ENCODE results near the gene COL6A2.

The COL6A2 gene

DNA sequence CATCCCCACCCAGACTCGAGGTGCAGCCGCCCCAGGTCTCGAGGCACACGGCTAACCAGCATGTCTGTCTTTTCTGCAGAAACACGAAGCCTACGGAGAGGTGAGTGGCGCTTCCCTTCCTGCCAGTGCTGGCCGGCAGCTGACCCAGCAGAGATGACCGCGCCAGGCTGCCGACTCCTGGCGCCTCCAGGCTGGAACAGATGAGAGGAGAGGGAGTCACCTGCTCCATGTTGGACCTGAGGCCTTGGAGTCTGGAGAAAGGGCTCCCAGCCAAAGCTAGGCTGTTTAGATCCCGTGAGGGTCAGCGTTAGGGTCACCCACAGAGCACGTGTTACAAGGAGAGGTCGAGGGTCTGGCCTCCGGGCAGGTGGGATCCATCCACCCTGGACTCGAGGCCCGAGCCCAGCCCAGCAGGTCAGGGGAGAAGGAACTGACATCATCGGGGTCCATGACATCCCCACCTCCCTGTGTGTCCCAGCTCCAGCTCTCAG, 14.9 kb downstream of the COL6A2 start:
- DNase-seq (ENCODE audit: low read depth in 4 of 4, low spot score in 1 of 4) = no peak

- no peak for DNase-seq (ENCODE audit: low read depth in 4 of 4, low spot score in 1 of 4)
Measured at GRCh38 chr21:46113497-46114176, 15.7 kb downstream of the COL6A2 start.

DNA sequence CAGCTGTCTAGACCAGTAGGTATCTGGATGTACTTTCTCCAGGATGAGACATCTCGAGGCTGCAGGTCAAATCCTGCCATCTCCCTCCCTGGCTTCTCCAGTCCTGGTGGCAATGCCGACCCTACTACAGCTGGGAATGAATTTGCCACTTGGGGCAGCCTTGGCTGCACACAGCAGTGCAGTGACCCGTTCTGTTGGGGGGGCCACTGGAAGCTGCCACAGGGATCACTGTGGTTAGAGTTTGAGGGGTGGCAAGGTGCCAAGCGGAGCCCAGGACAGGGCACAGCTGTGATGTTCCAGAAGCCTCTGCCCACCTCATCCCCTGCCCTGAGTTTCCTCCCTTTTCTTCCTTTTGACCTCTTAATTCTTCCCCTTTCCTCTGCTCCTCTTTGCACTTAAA, 17.1 kb downstream of the COL6A2 start:
- no peak for DNase-seq (ENCODE audit: low read depth in 4 of 4, low spot score in 1 of 4)

- no peak for DNase-seq (ENCODE audit: low read depth in 4 of 4, low spot score in 1 of 4)
Measured at GRCh38 chr21:46115441-46116188, 17.7 kb downstream of the COL6A2 start.

GRCh38 chr21:46116189-46116775, 18.4 kb downstream of the COL6A2 start:
- DNase-seq (ENCODE audit: low read depth in 4 of 4, low spot score in 1 of 4) = no peak

DNA sequence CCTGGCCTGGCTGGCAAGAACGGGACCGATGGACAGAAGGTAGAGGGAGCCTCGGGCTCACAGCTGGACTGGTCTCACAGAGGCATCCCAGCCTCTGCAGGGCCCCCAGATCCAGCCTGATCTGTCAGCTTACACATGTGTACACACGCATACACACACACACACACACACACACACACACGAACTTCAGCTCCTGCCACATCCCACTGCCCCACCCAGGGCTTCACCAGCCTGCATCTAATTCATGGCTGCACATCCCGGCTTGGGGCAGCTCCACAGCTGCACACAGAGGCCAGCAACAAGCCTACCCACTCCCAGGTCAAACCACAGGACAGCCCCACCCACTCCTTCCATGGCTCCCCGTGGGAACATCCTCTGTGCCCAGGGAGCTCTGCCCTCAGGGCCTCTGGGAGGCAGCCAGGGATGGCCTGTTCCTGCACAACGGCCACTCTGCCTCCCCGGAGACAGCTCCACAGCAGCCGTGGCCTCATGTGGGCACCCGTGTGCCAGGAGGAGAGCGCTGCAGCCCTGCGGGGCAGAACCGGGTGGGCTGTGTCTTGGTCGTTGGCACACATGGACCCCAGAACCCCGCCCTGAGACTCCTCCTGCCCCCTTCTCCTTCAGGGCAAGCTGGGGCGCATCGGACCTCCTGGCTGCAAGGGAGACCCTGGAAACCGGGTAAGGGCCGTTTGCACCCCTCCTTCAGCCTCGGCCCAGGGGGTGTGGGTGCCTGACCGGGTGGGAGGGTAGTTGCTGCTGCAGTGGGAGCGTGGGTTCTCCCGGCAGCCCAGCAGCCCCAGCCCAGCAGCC, 19.1 kb downstream of the COL6A2 start:
- DNase-seq (ENCODE audit: low read depth in 4 of 4, low spot score in 1 of 4) = no peak

DNA sequence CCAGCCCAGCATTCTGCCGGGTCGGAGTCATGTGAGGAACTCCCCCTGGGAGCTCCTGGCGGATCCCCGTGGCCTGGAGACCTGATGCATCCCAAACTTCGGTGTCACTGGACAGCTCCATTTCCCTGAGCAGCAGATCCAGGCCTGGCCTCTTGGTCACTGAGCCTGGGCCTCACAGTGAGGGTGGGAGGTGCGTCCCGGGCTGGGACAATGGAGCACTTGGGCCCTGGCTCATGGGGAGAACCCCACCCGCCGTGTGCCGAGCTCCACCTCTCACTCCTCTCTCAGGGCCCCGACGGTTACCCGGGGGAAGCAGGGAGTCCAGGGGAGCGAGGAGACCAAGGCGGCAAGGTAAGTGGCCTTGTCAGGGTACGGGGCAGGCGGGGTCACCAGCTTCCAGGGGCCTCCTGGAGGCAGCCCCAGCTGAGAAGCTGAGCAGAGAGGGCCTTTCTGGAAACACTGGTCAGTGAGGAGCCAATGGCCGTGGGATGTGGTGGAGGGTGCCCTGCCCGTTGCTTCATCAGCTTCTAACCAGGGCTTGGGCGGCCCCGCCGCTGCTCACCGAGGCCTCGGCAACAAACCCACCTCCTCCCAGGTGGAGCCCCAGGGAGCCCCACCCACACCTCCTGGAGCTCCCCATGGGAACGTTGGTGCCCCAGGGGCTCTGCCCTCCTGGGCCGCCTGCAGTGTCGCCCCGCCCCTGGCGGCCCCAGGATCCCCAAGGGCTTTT, 19.8 kb downstream of the COL6A2 start:
- no peak for DNase-seq (ENCODE audit: low read depth in 4 of 4, low spot score in 1 of 4)

- no peak for DNase-seq (ENCODE audit: low read depth in 4 of 4, low spot score in 1 of 4)
Measured at GRCh38 chr21:46118316-46119143, 20.6 kb downstream of the COL6A2 start.

DNA sequence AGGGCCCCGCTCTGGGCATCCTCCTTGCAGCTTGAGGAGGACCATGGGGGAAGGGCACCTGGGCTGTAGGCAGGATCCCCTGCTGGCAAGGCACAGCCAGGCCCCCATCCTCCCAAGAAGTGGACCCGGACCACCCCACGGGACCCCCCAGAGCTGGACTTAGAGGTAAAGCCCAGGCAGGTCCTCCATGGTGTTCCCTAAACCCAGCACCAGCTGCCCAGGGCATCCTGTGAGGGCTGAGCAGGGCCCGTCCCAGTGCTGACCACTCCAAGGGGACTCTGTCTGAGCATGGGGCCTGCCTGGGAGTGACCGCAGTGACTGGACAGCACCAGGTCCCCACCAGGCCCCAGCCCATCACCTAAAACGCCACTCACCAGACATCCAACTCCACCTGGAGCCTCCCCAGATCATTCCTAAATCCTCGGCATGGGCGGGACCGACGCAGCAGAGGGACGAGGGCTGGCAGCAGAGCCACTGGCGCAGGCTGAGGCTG, 21.3 kb downstream of the COL6A2 start:
- DNase-seq (ENCODE audit: low read depth in 4 of 4, low spot score in 1 of 4) = no peak

DNA sequence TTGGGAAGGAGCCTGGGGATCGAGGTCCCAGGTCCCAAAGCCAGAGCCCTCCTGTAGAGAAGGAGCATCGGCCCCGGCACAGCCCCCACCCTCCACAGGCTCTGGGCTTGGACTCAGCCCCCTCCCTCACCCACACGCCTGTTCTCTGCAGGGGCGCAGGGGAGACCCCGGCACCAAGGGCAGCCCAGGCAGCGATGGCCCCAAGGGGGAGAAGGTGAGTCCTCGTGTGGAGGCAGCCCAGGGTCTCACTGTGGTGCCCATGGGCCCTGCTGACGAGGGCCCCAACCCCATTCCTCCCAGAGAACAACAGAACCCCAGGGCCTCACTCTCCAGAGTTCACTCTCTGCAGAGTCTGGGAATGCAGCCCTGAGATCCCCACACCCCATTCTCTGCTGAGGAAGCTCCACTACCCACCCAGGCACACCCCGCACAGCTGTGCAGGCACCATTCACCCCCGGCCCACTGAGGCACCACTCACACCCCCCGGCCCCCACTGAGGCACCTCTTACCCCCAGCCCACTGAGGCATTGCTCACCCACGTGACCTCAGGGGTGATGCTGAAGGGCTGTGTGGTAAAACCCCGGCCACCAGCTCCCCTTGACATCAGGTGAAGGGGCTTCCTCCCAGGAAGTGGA, 21.8 kb downstream of the COL6A2 start:
- DNase-seq (ENCODE audit: low read depth in 4 of 4, low spot score in 1 of 4) = no peak

GRCh38 chr21:46120301-46121285, 22.7 kb downstream of the COL6A2 start:
- no peak for DNase-seq (ENCODE audit: low read depth in 4 of 4, low spot score in 1 of 4)

- DNase-seq (ENCODE audit: low read depth in 4 of 4, low spot score in 1 of 4) = no peak
Measured at GRCh38 chr21:46121286-46122221, 23.6 kb downstream of the COL6A2 start.

DNA sequence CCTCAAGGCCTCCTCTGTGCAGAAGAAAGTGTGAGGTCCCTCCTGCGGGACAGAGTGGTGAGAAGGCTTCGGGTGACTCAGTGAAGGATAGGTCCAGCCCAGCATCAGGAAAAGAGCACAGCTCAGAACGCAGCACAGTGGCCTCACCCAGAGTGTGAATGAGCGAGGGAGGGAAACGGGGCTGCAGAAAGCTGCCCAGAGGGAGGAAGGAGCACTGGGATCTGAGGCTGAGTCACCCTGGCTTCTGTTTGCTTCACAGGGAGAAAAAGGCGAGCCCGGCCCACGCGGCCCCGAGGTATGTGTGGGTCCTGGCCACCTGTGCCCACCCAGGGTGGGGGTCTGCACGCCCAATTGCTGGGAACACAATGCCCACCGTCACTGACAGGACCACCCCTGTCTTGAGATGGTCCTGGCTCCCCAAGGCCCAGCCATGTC, 24.3 kb downstream of the COL6A2 start:
- no peak for DNase-seq (ENCODE audit: low read depth in 4 of 4, low spot score in 1 of 4)

DNA sequence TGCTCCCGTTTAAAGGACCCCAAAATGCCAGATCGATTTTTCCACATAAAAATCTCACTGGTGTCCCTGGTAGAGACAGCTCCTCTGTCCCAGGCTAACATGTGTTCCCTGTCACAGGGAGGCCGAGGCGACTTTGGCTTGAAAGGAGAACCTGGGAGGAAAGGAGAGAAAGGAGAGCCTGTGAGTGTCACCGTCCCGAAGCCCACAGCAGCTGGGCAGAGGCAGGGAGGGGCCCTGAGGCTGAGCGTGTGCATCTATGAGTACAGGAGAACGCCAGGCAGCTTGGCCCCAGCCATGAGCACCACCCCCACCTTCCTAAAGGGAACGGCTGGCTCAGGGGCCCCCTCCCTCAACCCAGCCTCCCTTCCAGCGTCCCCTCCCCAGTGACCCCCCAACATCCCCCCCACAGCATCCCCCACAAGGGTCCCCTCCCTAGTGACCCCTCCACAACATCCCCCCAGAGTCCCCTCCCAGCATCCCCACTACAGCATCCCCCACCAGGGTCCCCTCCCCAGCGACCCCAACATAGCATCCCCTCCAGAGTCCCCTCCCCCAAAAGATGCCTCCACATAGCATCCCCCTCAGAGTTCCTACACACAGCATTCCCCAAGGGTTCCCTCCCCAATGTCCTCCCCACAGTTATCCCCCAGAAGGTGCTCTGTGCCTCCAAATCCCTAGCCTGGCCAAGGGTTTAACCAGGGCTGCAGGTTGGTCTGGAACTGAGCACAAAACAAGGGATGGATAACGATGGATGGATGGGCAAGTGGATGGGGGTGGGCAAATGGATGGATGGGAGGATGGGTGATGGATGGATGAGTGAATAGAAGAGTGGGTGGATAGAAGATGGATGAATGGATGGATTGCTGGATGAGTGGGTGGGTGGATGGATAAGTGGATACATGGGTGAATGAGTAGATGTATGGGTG, 25.1 kb downstream of the COL6A2 start:
- DNase-seq (ENCODE audit: low read depth in 4 of 4, low spot score in 1 of 4) = no peak

DNA sequence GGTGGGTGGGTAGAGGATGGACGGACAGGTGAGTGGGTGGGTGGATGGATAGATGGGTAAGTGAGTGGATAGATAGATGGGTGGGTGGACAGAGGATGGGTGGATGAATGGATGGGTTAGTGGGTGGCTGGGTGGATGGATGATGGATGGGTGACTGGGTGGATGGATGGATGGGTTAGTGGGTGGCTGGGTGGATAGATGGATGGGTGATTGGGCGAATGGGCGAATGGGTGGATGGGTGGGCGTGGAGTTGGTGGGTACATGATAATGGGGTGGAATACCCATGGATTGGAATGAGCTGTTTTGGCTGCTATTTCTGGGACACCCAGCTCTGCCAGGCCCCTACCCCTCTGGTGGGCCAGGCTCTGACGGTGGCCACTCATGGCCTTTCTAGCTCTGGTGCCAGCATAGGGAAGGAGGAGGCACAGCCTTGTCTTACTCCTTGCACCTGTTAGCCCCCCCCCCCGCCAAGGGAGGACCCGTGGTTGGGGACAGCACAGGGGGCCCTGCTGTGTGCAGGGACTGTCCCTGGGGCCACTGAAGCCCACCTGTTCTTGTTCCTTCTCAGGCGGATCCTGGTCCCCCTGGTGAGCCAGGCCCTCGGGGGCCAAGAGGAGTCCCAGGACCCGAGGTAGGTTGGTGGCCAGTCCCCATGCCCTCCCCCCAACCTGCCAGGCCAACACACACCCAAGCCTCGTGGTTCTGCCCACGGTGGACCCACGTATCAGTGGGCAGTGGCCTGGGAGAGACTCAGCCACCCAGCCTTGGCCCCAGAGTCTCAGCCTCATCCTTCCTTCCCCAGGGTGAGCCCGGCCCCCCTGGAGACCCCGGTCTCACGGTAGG, 26.4 kb downstream of the COL6A2 start:
- no peak for DNase-seq (ENCODE audit: low read depth in 4 of 4, low spot score in 1 of 4)

All from stimulated activated CD4-positive, alpha-beta T cell treated with anti-CD3 and anti-CD28 coated beads, Interleukin-1b, Interleukin-23, amount 100 ng/mL, for 24 hours (primary cell).